Peyer's patch (tissue), 4 donors: ENCODE data around the gene CEBPG.

Source experiments
- CTCF ChIP-seq, 6 experiments: fragments of 450-650 bp in 4 of 6; fragments of 200-600 bp in 2 of 6; sonication (generic) in 1 of 6; IDR thresholded peaks; one replicate each; pipeline ENCODE4 v1.5.1; 2017 to 2019; ENCODE audit warnings: antibody characterized with exemption in 6 of 6, mild to moderate bottlenecking in 3 of 6, moderate library complexity in 1 of 6
- POLR2A ChIP-seq, 2 donors: fragments of 450-650 bp; IDR thresholded peaks; one replicate each; pipeline ENCODE4 v1.5.1; 2017; ENCODE audit warnings: antibody characterized with exemption in 2 of 2, mild to moderate bottlenecking in 2 of 2, moderate library complexity in 2 of 2

- TF ChIP-seq CTCF (IDR thresholded peaks at IDR 0.05) (peak in 3 of 6 experiments; percentile 25 to 49 (median 31)), POLR2A (IDR thresholded peaks at IDR 0.05) (no peak)
Measured at GRCh38 chr19:33402421-33403220, 29.1 kb downstream of the CEBPG start.
